NCI-H526 (cell line): ENCODE measurements around the gene HES2.
"Not testable (repeated sequence)": the region's sequence is repeated elsewhere in the genome, so short reads cannot be mapped to it uniquely, and the experiment has no call there.

ENCODE experiments used
- DNase-seq, 2 experiments: peaks; one replicate each; lab custom pipeline; 2025; lab: John Stamatoyannopoulos, UW

HES2 gene

GRCh38 chr1:6418668-6419396 is 887 bp downstream of the HES2 start:
- DNase-seq = peak in 1 of 2 experiments; percentile 69

- no peak for DNase-seq
Observed at GRCh38 chr1:6417961-6418667, 1.6 kb downstream of the HES2 start.

- DNase-seq = no peak
Observed at GRCh38 chr1:6416906-6417305, 2.8 kb downstream of the HES2 start.

GRCh38 chr1:6416295-6416656 is 3.4 kb downstream of the HES2 start:
- no peak for DNase-seq

GRCh38 chr1:6414881-6415626 is 4.7 kb downstream of the HES2 start:
- DNase-seq = no peak

GRCh38 chr1:6414443-6414844 is 5.3 kb downstream of the HES2 start:
- peak; percentile 66 to 83 for DNase-seq

GRCh38 chr1:6412896-6413295 is 6.8 kb downstream of the HES2 start:
- DNase-seq = no peak

- no peak for DNase-seq
Observed at GRCh38 chr1:6410248-6410893, 9.3 kb downstream of the HES2 start.

- no peak for DNase-seq
Observed at GRCh38 chr1:6409733-6410132, 10.0 kb downstream of the HES2 start.

GRCh38 chr1:6409053-6409452 is 10.7 kb downstream of the HES2 start:
- DNase-seq = no peak

GRCh38 chr1:6408023-6408422 is 11.7 kb downstream of the HES2 start:
- DNase-seq = no peak

GRCh38 chr1:6401673-6402072 is 18.0 kb downstream of the HES2 start:
- DNase-seq = no peak

- no peak for DNase-seq
Observed at GRCh38 chr1:6399294-6399693, 20.4 kb downstream of the HES2 start.

GRCh38 chr1:6397844-6398441 is 21.8 kb downstream of the HES2 start:
- no peak for DNase-seq

GRCh38 chr1:6396998-6397397 is 22.7 kb downstream of the HES2 start:
- DNase-seq = no peak

- DNase-seq = not testable (repeated sequence)
Observed at GRCh38 chr1:6395781-6396244, 23.9 kb downstream of the HES2 start.

- DNase-seq = peak in 1 of 2 experiments; percentile 4
Observed at GRCh38 chr1:6395130-6395529, 24.6 kb downstream of the HES2 start.

- DNase-seq = peak; percentile 68 to 96
Observed at GRCh38 chr1:6393400-6394187, 26.1 kb downstream of the HES2 start, which contains the start of gene ACOT7. ACOT7 (minus strand) TSS chr1:6393767; CDS start chr1:6393399, 368 bp downstream.

- peak in 1 of 2 experiments; percentile 53 for DNase-seq
Observed at GRCh38 chr1:6392809-6393399, 26.8 kb downstream of the HES2 start.
